Stimulated activated naive CD4-positive, alpha-beta T cell treated with Interleukin-2 at 50 U/mL for 16 hours (primary cell): ENCODE measurements around the gene GPR158.

Source experiments
- DNase-seq: peaks from one replicate; lab custom pipeline; 2025; lab: John Stamatoyannopoulos, UW

GPR158 gene

GRCh38 chr10:25392132-25392531, 217.3 kb downstream of the GPR158 start:
- DNase-seq, result no peak

GRCh38 chr10:25393621-25394020, 218.8 kb downstream of the GPR158 start:
- DNase-seq, result no peak

- DNase-seq, result no peak
Observed at GRCh38 chr10:25398680-25399079, 223.9 kb downstream of the GPR158 start.

GRCh38 chr10:25405871-25406270, 231.1 kb downstream of the GPR158 start:
- DNase-seq, result no peak

- DNase-seq, result no peak
Observed at GRCh38 chr10:25417611-25418010, 242.8 kb downstream of the GPR158 start.

GRCh38 chr10:25425776-25426175, 251.0 kb downstream of the GPR158 start:
- no peak for DNase-seq

GRCh38 chr10:25436431-25436830, 261.6 kb downstream of the GPR158 start:
- DNase-seq, result no peak

GRCh38 chr10:25441270-25441669, 266.5 kb downstream of the GPR158 start:
- DNase-seq, result no peak

GRCh38 chr10:25444266-25444665, 269.5 kb downstream of the GPR158 start:
- DNase-seq, result no peak

- DNase-seq, result no peak
Observed at GRCh38 chr10:25451401-25451800, 276.6 kb downstream of the GPR158 start.

- no peak for DNase-seq
Observed at GRCh38 chr10:25453619-25454018, 278.8 kb downstream of the GPR158 start.

- DNase-seq, result no peak
Observed at GRCh38 chr10:25455980-25456567, 281.3 kb downstream of the GPR158 start.

GRCh38 chr10:25457552-25457951, 282.8 kb downstream of the GPR158 start:
- no peak for DNase-seq

GRCh38 chr10:25465582-25466372, 291.0 kb downstream of the GPR158 start:
- no peak for DNase-seq

- no peak for DNase-seq
Observed at GRCh38 chr10:25467881-25468280, 293.1 kb downstream of the GPR158 start.

GRCh38 chr10:25481467-25481866, 306.7 kb downstream of the GPR158 start:
- no peak for DNase-seq

- no peak for DNase-seq
Observed at GRCh38 chr10:25483999-25484398, 309.2 kb downstream of the GPR158 start.

GRCh38 chr10:25487266-25487665, 312.5 kb downstream of the GPR158 start:
- DNase-seq, result no peak

- DNase-seq, result no peak
Observed at GRCh38 chr10:25492040-25492439, 317.2 kb downstream of the GPR158 start.

- DNase-seq, result no peak
Observed at GRCh38 chr10:25492680-25493079, 317.9 kb downstream of the GPR158 start.

GRCh38 chr10:25493122-25493893, 318.5 kb downstream of the GPR158 start:
- DNase-seq, result no peak

- DNase-seq, result no peak
Observed at GRCh38 chr10:25497246-25497645, 322.4 kb downstream of the GPR158 start.

GRCh38 chr10:25498645-25499044, 323.8 kb downstream of the GPR158 start:
- DNase-seq, result no peak
